Rectal smooth muscle tissue (tissue), 1 donor: ENCODE data around the gene VDAC1.

ENCODE experiments used
- H3K27ac ChIP-seq: one replicate; pipeline ENCODE4 v1.7.0; 2013; ENCODE audit warnings: low read depth, low read length, inconsistent platforms
- H3K27me3 ChIP-seq: one replicate; pipeline ENCODE4 v1.7.0; 2013; ENCODE audit warnings: low read length; ENCODE audit not compliant: control insufficient read depth, insufficient read depth
- H3K36me3 ChIP-seq: one replicate; pipeline ENCODE4 v1.7.0; 2013; ENCODE audit warnings: low read length; ENCODE audit not compliant: control insufficient read depth, insufficient read depth
- H3K4me1 ChIP-seq: one replicate; pipeline ENCODE4 v1.7.0; 2013; ENCODE audit warnings: low read length; ENCODE audit not compliant: control insufficient read depth, insufficient read depth
- H3K4me3 ChIP-seq: one replicate; pipeline ENCODE4 v1.7.0; 2013; ENCODE audit warnings: low read length
- H3K9ac ChIP-seq: one replicate; pipeline ENCODE4 v1.7.0; 2013; ENCODE audit warnings: low read length

Gene VDAC1

GRCh38 chr5:134004626-134005416, at the start of gene VDAC1:
VDAC1 (minus strand) TSS chr5:134004975; CDS start chr5:133993012, 11,963 bp downstream.
- Histone ChIP-seq H3K4me1 (peaks cover 28% of the 10 kb centered on the region), H3K27ac (peak within 1 kb of the TSS; percentile 97), H3K27me3 (no peaks in the 10 kb centered on the region), H3K9ac (peak within 1 kb of the TSS; percentile 90), H3K36me3 (no peaks in the 10 kb centered on the region), H3K4me3 (peak within 1 kb of the TSS; percentile 81)

- peak overlapping the region; percentile 32 for H3K27ac ChIP-seq
- H3K36me3 ChIP-seq: no peaks in the 10 kb centered on the region
- no peak overlapping the region for H3K4me3 ChIP-seq
- no peaks in the 10 kb centered on the region for H3K27me3 ChIP-seq
- no peaks in the 10 kb centered on the region for H3K4me1 ChIP-seq
- no peak overlapping the region for H3K9ac ChIP-seq
Measured at GRCh38 chr5:134053840-134054338, 49.1 kb upstream of the VDAC1 start.

GRCh38 chr5:134053314-134053839, 48.6 kb upstream of the VDAC1 start:
- Histone ChIP-seq H3K4me1 (no peaks in the 10 kb centered on the region), H3K27ac (no peak overlapping the region), H3K4me3 (no peak overlapping the region), H3K27me3 (no peaks in the 10 kb centered on the region), H3K36me3 (no peaks in the 10 kb centered on the region), H3K9ac (no peak overlapping the region)

GRCh38 chr5:134051305-134051704, 46.5 kb upstream of the VDAC1 start:
- H3K4me1 ChIP-seq: no peaks in the 10 kb centered on the region
- H3K27me3 ChIP-seq: no peaks in the 10 kb centered on the region
- no peak overlapping the region for H3K4me3 ChIP-seq
- H3K27ac ChIP-seq: no peak overlapping the region
- no peak overlapping the region for H3K9ac ChIP-seq
- H3K36me3 ChIP-seq: no peaks in the 10 kb centered on the region

GRCh38 chr5:134048864-134049263, 44.1 kb upstream of the VDAC1 start:
- Histone ChIP-seq H3K9ac (no peak overlapping the region), H3K4me1 (no peaks in the 10 kb centered on the region), H3K4me3 (no peak overlapping the region), H3K27me3 (no peaks in the 10 kb centered on the region), H3K27ac (no peak overlapping the region), H3K36me3 (no peaks in the 10 kb centered on the region)

- Histone ChIP-seq H3K36me3 (no peaks in the 10 kb centered on the region), H3K27ac (no peak overlapping the region), H3K4me3 (no peak overlapping the region), H3K4me1 (no peaks in the 10 kb centered on the region), H3K27me3 (no peaks in the 10 kb centered on the region), H3K9ac (no peak overlapping the region)
Measured at GRCh38 chr5:134047687-134048056, 42.9 kb upstream of the VDAC1 start.

- no peak overlapping the region for H3K4me3 ChIP-seq
- no peaks in the 10 kb centered on the region for H3K36me3 ChIP-seq
- no peak overlapping the region for H3K27ac ChIP-seq
- no peaks in the 10 kb centered on the region for H3K27me3 ChIP-seq
- H3K4me1 ChIP-seq: no peaks in the 10 kb centered on the region
- no peak overlapping the region for H3K9ac ChIP-seq
Measured at GRCh38 chr5:134046801-134047686, 42.3 kb upstream of the VDAC1 start.

GRCh38 chr5:134046330-134046729, 41.6 kb upstream of the VDAC1 start:
- Histone ChIP-seq H3K27ac (no peak overlapping the region), H3K4me3 (no peak overlapping the region), H3K4me1 (no peaks in the 10 kb centered on the region), H3K27me3 (no peaks in the 10 kb centered on the region), H3K9ac (no peak overlapping the region), H3K36me3 (no peaks in the 10 kb centered on the region)

GRCh38 chr5:134043793-134044792, 39.3 kb upstream of the VDAC1 start:
- no peak overlapping the region for H3K27ac ChIP-seq
- H3K4me3 ChIP-seq: no peak overlapping the region
- no peaks in the 10 kb centered on the region for H3K27me3 ChIP-seq
- H3K36me3 ChIP-seq: no peaks in the 10 kb centered on the region
- no peak overlapping the region for H3K9ac ChIP-seq
- no peaks in the 10 kb centered on the region for H3K4me1 ChIP-seq

- Histone ChIP-seq H3K9ac (no peak overlapping the region), H3K4me1 (no peaks in the 10 kb centered on the region), H3K27ac (no peak overlapping the region), H3K36me3 (no peaks in the 10 kb centered on the region), H3K4me3 (no peak overlapping the region), H3K27me3 (no peaks in the 10 kb centered on the region)
Measured at GRCh38 chr5:134041570-134042411, 37.0 kb upstream of the VDAC1 start.

- Histone ChIP-seq H3K9ac (no peak overlapping the region), H3K4me3 (no peak overlapping the region), H3K27me3 (no peaks in the 10 kb centered on the region), H3K36me3 (no peaks in the 10 kb centered on the region), H3K27ac (no peak overlapping the region), H3K4me1 (no peaks in the 10 kb centered on the region)
Measured at GRCh38 chr5:134038138-134038537, 33.4 kb upstream of the VDAC1 start.
